ENCODE results near the gene PPDPF.

PPDPF gene

GRCh38 chr20:63539092-63539430 lies 18.5 kb downstream of the PPDPF start:
- no peak for DNase-seq

- no peak for DNase-seq
These were observed 19.1 kb downstream of the PPDPF start for GRCh38 chr20:63539441-63540370.

- DNase-seq: no peak
These were observed 20.0 kb downstream of the PPDPF start for GRCh38 chr20:63540417-63541186.

- DNase-seq: no peak
These were observed 20.8 kb downstream of the PPDPF start for GRCh38 chr20:63541371-63541770.

GRCh38 chr20:63542031-63542559 lies 21.5 kb downstream of the PPDPF start:
- no peak for DNase-seq

- DNase-seq: no peak
These were observed 22.1 kb downstream of the PPDPF start for GRCh38 chr20:63542696-63543095.

GRCh38 chr20:63543131-63543530 lies 22.6 kb downstream of the PPDPF start:
- no peak for DNase-seq

- no peak for DNase-seq
These were observed 23.2 kb downstream of the PPDPF start for GRCh38 chr20:63543733-63544132.

- no peak for DNase-seq
These were observed 23.8 kb downstream of the PPDPF start for GRCh38 chr20:63544241-63544957.

GRCh38 chr20:63544958-63545516 lies 24.5 kb downstream of the PPDPF start:
- no peak for DNase-seq

GRCh38 chr20:63545814-63546213 lies 25.2 kb downstream of the PPDPF start:
- no peak for DNase-seq

GRCh38 chr20:63546256-63546955 lies 25.8 kb downstream of the PPDPF start:
- DNase-seq: no peak

GRCh38 chr20:63546956-63547724 lies 26.6 kb downstream of the PPDPF start:
- DNase-seq: no peak

- DNase-seq: no peak
These were observed 27.3 kb downstream of the PPDPF start, which contains the start of gene SRMS for GRCh38 chr20:63547725-63548480. Gene SRMS (minus strand): TSS chr20:63547749. CDS start chr20:63547463, 286 bp downstream.

GRCh38 chr20:63548542-63548941 lies 28.0 kb downstream of the PPDPF start:
- no peak for DNase-seq

- no peak for DNase-seq
These were observed 28.5 kb downstream of the PPDPF start for GRCh38 chr20:63549019-63549418.

- DNase-seq: no peak
These were observed 29.2 kb downstream of the PPDPF start for GRCh38 chr20:63549679-63550282.

GRCh38 chr20:63551068-63551467 lies 30.5 kb downstream of the PPDPF start:
- no peak for DNase-seq

- DNase-seq: no peak
These were observed 32.1 kb downstream of the PPDPF start for GRCh38 chr20:63552481-63553249.
